ENCODE results near the gene ITGB6. TPM values are rescaled to one million over a fixed set of nuclear protein-coding genes. Genes with fewer than 3 reads are reported as not detected.
"Not testable (repeated sequence)": the region's sequence is repeated elsewhere in the genome, so short reads cannot be mapped to it uniquely, and the experiment has no call there.

The ITGB6 gene
- total RNA-seq, 1 donor from 2014 or later = 50.4 TPM

DNA sequence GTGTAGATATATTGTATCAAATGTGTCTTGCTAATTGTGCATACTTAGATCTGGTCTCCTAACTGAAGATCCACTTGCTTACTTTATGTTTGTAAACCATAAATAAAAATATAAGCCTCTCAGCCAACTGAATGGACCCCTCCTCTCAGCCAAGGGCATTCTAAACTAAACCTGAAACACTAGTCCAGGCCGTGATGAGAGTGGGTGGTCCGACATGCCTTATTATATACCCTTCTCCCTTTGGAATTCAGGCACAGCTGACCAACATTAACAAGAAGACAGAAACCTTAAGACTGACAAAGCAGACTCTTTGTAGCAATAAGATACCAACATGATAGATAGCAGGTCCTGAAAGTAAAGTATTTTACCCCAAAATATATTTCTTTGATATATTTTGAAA, 73.3 kb downstream of the ITGB6 start:
- no peak for DNase-seq (ENCODE audit: low read depth)
- TF ChIP-seq, protein P1, sequence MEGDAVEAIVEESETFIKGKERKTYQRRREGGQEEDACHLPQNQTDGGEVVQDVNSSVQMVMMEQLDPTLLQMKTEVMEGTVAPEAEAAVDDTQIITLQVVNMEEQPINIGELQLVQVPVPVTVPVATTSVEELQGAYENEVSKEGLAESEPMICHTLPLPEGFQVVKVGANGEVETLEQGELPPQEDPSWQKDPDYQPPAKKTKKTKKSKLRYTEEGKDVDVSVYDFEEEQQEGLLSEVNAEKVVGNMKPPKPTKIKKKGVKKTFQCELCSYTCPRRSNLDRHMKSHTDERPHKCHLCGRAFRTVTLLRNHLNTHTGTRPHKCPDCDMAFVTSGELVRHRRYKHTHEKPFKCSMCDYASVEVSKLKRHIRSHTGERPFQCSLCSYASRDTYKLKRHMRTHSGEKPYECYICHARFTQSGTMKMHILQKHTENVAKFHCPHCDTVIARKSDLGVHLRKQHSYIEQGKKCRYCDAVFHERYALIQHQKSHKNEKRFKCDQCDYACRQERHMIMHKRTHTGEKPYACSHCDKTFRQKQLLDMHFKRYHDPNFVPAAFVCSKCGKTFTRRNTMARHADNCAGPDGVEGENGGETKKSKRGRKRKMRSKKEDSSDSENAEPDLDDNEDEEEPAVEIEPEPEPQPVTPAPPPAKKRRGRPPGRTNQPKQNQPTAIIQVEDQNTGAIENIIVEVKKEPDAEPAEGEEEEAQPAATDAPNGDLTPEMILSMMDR (conservative IDR thresholded peaks at IDR 0.05; ENCODE audit: low read depth, low read length) = no peak
- H3K4me3 ChIP-seq (ENCODE audit: low read depth, low read length) = no peak overlapping the region

DNA sequence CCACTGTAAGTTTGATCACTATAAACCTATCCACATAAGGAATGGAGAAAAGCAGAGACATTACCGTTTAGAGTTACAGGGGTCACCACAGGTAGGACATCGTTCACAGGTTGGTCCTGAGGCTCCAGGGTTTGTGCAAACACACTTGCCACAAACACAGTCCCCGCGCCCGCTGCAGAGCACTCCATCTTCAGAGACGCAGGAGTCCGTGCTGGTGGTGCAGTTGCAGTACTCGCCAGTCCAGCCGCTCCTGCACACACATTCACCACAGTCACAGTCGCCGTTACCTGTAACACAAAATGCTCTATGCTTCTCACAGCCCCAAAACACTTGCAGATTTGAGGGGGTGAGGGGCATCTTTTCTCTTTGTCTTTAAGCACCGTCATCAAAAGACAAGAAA, 73.8 kb downstream of the ITGB6 start:
- H3K4me3 ChIP-seq (ENCODE audit: low read depth, low read length) = no peak overlapping the region
- TF ChIP-seq, protein P1 (conservative IDR thresholded peaks at IDR 0.05; ENCODE audit: low read depth, low read length) = no peak
- DNase-seq (ENCODE audit: low read depth) = no peak

DNA sequence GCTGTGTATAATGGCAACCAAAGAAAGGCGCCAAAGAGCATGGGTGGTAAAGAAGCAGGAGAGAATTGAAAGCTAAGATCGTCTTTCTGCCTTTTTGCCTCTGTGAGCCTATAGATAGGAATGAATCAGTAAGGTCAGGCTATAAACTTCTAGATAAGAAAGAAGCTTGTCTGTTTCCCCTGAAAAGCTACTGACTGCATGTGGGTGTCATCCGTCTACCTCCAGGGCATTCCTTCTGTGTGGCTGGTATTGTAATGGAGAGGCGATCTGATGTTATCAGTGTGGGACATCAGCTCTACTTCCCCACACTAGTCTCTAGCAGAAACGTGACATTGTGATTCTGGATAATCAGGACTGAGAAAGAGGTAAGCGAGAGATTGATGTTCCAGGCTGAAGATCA, 74.2 kb downstream of the ITGB6 start:
- no peak overlapping the region for H3K4me3 ChIP-seq (ENCODE audit: low read depth, low read length)
- no peak for DNase-seq (ENCODE audit: low read depth)

DNA sequence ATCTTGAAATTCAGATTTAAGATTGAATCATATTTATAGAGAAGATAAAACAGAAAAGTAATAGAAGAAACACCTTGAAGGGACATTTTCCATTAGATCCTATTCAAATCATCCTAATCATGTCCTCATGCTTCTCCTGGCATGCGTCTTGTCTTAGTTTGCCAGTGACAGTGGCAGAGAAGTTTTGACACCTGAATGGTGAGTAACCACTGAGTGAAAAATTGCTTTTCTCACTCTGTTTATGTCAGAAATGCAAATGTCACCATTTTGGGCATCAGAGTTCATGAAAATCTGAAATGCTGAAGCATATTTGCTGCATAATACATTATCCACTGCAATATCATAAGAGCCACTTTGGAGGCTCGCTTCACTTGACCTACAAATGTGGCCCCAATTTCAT, 74.7 kb downstream of the ITGB6 start:
- no peak overlapping the region for H3K4me3 ChIP-seq (ENCODE audit: low read depth, low read length)
- no peak for DNase-seq (ENCODE audit: low read depth)
- TF ChIP-seq, protein P1 (conservative IDR thresholded peaks at IDR 0.05; ENCODE audit: low read depth, low read length) = no peak

More for the DNA sequence above, 74.2 kb downstream of the ITGB6 start:
- TF ChIP-seq, protein P1 (conservative IDR thresholded peaks at IDR 0.05; ENCODE audit: low read depth, low read length) = no peak

DNA sequence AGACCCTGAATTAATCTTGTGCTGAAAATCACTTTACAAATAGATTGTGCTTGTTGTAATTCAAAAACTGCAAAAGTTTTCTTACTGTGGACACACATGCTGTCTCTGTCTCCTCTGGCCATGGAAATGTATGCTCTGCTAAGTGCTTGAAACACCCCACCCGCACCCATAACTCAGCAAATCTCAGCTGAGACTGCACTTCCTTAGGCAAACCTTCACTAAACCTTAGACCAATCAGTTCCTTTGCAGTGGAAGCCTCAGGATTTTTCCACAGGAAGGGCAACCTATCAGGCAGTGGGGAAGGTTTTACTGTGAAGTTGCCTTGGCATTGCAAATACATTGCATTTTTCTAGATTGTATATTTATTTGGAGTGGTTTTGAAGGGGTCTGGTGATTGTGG, 75.5 kb downstream of the ITGB6 start:
- no peak for DNase-seq (ENCODE audit: low read depth)
- TF ChIP-seq, protein P1 (conservative IDR thresholded peaks at IDR 0.05; ENCODE audit: low read depth, low read length) = no peak
- H3K4me3 ChIP-seq (ENCODE audit: low read depth, low read length) = no peak overlapping the region

DNA sequence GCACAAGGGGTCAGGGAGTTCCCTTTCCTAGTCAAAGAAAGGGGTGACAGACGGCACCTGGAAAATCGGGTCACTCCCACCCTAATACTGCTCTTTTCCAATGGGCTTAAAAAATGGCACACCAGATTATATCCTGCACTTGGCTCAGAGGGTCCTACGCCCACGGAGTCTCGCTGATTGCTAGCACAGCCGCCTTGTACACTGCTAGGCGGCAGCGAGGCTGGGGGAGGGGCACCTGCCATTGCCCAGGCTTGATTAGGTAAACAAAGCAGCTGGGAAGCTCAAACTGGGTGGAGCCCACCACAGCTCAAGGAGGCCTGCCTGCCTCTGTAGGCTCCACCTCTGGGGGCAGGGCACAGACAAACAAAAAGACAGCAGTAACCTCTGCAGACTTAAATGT, 85.4 kb downstream of the ITGB6 start:
- DNase-seq (ENCODE audit: low read depth); H3K4me3 ChIP-seq (ENCODE audit: low read depth, low read length): not testable (repeated sequence)

DNA sequence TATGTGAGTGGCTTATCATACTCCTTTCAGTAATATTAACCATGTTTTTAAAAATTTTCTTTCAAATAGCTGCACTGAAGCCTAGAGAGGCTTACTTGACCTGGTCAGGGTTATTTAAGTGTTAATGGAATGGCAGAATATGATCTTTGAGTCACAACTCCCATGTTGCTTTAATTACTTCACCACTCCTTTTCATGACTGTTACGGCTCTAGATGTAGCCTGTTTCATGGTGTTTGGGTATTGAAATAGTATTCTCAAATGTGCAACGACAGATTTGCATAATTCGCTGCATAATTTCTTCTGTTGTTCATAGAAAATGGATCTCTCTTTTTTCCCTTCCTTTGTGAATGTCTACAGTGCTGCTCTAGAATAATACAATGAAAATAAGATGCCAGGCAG, 86.1 kb downstream of the ITGB6 start:
- TF ChIP-seq, protein P1 (conservative IDR thresholded peaks at IDR 0.05; ENCODE audit: low read depth, low read length) = no peak
- DNase-seq (ENCODE audit: low read depth) = no peak

More for the DNA sequence above, 86.1 kb downstream of the ITGB6 start:
- no peak overlapping the region for H3K4me3 ChIP-seq (ENCODE audit: low read depth, low read length)

Measured in epithelial cell of proximal tubule (primary cell).